Astrocyte (in vitro differentiated cells and primary cell): ENCODE data around the gene SLC35B1. TPM values are rescaled to one million over a fixed set of nuclear protein-coding genes. Genes with fewer than 3 reads are reported as not detected.
A peak's percentile ranks its signal among the peaks of the same experiment; 100 is the strongest.

Source experiments
- DNase-seq: peaks from one replicate; pipeline ENCODE4 v3.0.0-alpha.2; 2010; ENCODE audit warnings: low read depth
- FAIRE-seq: peaks from 2 replicates; lab custom pipeline; 2011; peaks lifted over from hg19 to GRCh38; lab: Jason Lieb, UNC
- H2AFZ ChIP-seq: 2 replicates; pipeline ENCODE4 v1.6.0; 2012; ENCODE audit warnings: low read depth, low read length, inconsistent platforms
- H3K27ac ChIP-seq: 2 replicates; pipeline ENCODE4 v1.5.1; 2011; ENCODE audit warnings: low read depth, low read length, inconsistent platforms
- H3K27me3 ChIP-seq: 2 replicates; pipeline ENCODE4 v1.6.0; 2011; ENCODE audit warnings: low read length, inconsistent platforms; ENCODE audit not compliant: insufficient read depth
- H3K36me3 ChIP-seq: 2 replicates; pipeline ENCODE4 v1.5.1; 2011; ENCODE audit warnings: low read length, inconsistent platforms; ENCODE audit not compliant: insufficient read depth
- H3K4me1 ChIP-seq: 2 replicates; pipeline ENCODE4 v1.5.1; 2011; ENCODE audit warnings: low read length, inconsistent platforms; ENCODE audit not compliant: insufficient read depth
- H3K4me2 ChIP-seq: 2 replicates; pipeline ENCODE4 v1.6.0; 2012; ENCODE audit warnings: low read length, inconsistent platforms
- H3K4me3 ChIP-seq: 2 replicates; pipeline ENCODE4 v1.5.1; 2011; ENCODE audit warnings: low read depth, mild to moderate bottlenecking, low read length, inconsistent platforms; ENCODE audit not compliant: insufficient read depth
- H3K79me2 ChIP-seq: 2 replicates; pipeline ENCODE4 v1.6.0; 2012; ENCODE audit warnings: mild to moderate bottlenecking, low read length, inconsistent platforms; ENCODE audit not compliant: insufficient read depth
- H3K9ac ChIP-seq: 2 replicates; pipeline ENCODE4 v1.6.0; 2012; ENCODE audit warnings: mild to moderate bottlenecking, low read length, inconsistent platforms
- H3K9me3 ChIP-seq: 2 replicates; pipeline ENCODE4 v1.5.1; 2012; ENCODE audit warnings: low read depth, mild to moderate bottlenecking, low read length, inconsistent platforms; ENCODE audit not compliant: insufficient read depth
- H4K20me1 ChIP-seq: 2 replicates; pipeline ENCODE4 v1.6.0; 2012; ENCODE audit warnings: low read length, inconsistent platforms; ENCODE audit not compliant: insufficient read depth
- H3K27ac Mint-ChIP-seq: one replicate; pipeline ENCODE4 v1.8.0; 2021; ENCODE audit warnings: mild to moderate bottlenecking, mixed read lengths; ENCODE audit not compliant: unreplicated experiment
- H3K27me3 Mint-ChIP-seq: one replicate; pipeline ENCODE4 v1.8.0; 2021; ENCODE audit warnings: low read depth, mixed read lengths; ENCODE audit not compliant: unreplicated experiment
- H3K36me3 Mint-ChIP-seq: one replicate; pipeline ENCODE4 v1.8.0; 2021; ENCODE audit warnings: low read depth, mixed read lengths; ENCODE audit not compliant: unreplicated experiment
- H3K4me1 Mint-ChIP-seq: one replicate; pipeline ENCODE4 v1.8.0; 2021; ENCODE audit warnings: low read depth, mixed read lengths; ENCODE audit not compliant: unreplicated experiment
- H3K4me3 Mint-ChIP-seq: one replicate; pipeline ENCODE4 v1.8.0; 2021; ENCODE audit warnings: mild to moderate bottlenecking, moderate library complexity, mixed read lengths; ENCODE audit not compliant: unreplicated experiment
- H3K9me3 Mint-ChIP-seq: one replicate; pipeline ENCODE4 v1.8.0; 2021; ENCODE audit warnings: mild to moderate bottlenecking, mixed read lengths; ENCODE audit not compliant: unreplicated experiment
- CTCF ChIP-seq: IDR thresholded peaks from 2 replicates; pipeline ENCODE4 v1.5.1; 2011; ENCODE audit warnings: low read depth, mild to moderate bottlenecking, inconsistent platforms, low read length, moderate library complexity; ENCODE audit not compliant: insufficient read depth
- EZH2 ChIP-seq: IDR thresholded peaks from 2 replicates; pipeline ENCODE4 v1.6.1; 2012; ENCODE audit warnings: mild to moderate bottlenecking, low read length, inconsistent platforms; ENCODE audit not compliant: insufficient read depth
- total RNA-seq: library from RNA; stranded (reverse); gene quantifications from 2 replicates; pipeline ENCODE4 v1.2.1, GENCODE V29; 2021

The SLC35B1 gene
- total RNA-seq, 1 donor from 2014 or later: 61.1 TPM

DNA sequence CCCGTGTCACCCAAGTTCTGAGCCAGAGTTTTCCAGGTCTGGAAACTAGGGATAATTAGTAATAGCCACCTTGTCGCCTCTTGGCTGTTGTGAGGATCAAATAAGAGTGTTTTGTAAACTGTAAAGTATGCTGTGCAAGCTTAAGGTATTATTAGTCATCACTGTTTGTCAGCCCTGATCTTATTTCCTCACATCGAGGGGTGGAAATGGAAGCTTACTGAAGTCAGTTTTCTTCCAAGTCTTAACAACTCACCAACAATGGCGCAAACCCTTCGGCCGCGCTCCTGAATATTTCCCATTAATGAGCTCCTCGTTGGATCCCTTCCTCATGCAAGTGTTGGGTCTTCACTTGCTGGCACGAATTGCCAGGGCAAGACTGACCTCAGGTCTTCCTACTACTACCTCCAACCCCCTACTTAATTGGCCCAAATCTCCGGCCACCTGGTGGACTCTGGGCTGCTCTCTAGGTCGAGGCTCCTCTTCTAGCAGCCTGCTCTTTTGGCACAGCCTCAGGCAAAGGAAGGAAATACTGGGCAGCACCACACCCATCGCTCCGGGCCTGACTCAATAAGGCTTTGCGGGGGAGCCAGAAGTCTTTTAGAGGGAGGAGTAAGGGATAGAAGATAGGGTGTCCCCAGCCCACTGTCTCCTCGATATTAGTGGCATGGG lies 885 bp upstream of the SLC35B1 start:
- TF ChIP-seq EZH2 (no peak), CTCF (no peak)
- Histone ChIP-seq H3K9ac (peak overlapping the region; percentile 96), H3K36me3 (peaks cover 20% of the 10 kb centered on the region), H3K4me1 (peaks cover 14% of the 10 kb centered on the region), H3K4me2 (peak overlapping the region; percentile 97), H3K9me3 (no peaks in the 10 kb centered on the region), H3K27me3 (no peaks in the 10 kb centered on the region), H3K79me2 (peaks cover 24% of the 10 kb centered on the region), H3K4me3 (peak overlapping the region; percentile 91), H3K27ac (peak overlapping the region; percentile 22), H4K20me1 (peaks cover 6% of the 10 kb centered on the region), H2AFZ (peak overlapping the region; percentile 87)
- peak overlapping the region; percentile 97 for H3K4me3 Mint-ChIP-seq
- no peak for DNase-seq
- H3K4me1 Mint-ChIP-seq: peaks cover 8% of the 10 kb centered on the region
- H3K27me3 Mint-ChIP-seq: no peaks in the 10 kb centered on the region
- no peak for FAIRE-seq
- peak overlapping the region; percentile 18 for H3K27ac Mint-ChIP-seq
- H3K36me3 Mint-ChIP-seq: peaks cover 11% of the 10 kb centered on the region
- H3K9me3 Mint-ChIP-seq: no peaks in the 10 kb centered on the region

DNA sequence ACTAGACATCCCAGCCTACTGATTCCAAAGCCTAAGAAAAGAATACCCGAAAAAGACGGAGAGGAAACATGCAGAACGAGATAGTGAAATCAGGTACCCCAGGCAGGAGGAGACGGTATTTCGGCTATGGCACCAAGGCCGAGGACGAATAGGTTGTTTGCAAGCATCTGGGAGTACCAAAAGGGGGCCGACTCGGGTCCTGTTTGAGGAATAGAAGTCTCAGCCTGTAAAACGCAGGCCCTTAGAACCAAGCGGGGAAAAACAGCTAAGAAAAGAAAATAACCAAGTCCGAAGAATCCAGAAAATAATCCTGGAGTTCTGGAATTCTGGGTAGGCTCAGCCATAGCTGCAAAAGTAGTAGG lies 537 bp downstream of the SLC35B1 start:
- Mint-ChIP-seq H3K4me3 (peak overlapping the region; percentile 97), H3K4me1 (peaks cover 8% of the 10 kb centered on the region), H3K36me3 (peaks cover 8% of the 10 kb centered on the region), H3K27ac (peak overlapping the region; percentile 97), H3K9me3 (no peaks in the 10 kb centered on the region), H3K27me3 (no peaks in the 10 kb centered on the region)
- H3K79me2 ChIP-seq: peaks cover 24% of the 10 kb centered on the region
- H3K27me3 ChIP-seq: no peaks in the 10 kb centered on the region
- H3K36me3 ChIP-seq: peaks cover 31% of the 10 kb centered on the region
- TF ChIP-seq EZH2 (no peak), CTCF (no peak)
- H3K4me3 ChIP-seq: peak overlapping the region; percentile 91
- H3K4me2 ChIP-seq: peak overlapping the region; percentile 97
- peak overlapping the region; percentile 96 for H3K9ac ChIP-seq
- H3K4me1 ChIP-seq: peaks cover 14% of the 10 kb centered on the region
- H4K20me1 ChIP-seq: peaks cover 6% of the 10 kb centered on the region
- H3K9me3 ChIP-seq: no peaks in the 10 kb centered on the region
- no peak for DNase-seq
- H2AFZ ChIP-seq: peak overlapping the region; percentile 87
- no peak for FAIRE-seq
- peak overlapping the region; percentile 97 for H3K27ac ChIP-seq

GRCh38 chr17:49705254-49705653 lies 2.5 kb downstream of the SLC35B1 start:
- Mint-ChIP-seq H3K9me3 (no peaks in the 10 kb centered on the region), H3K27me3 (no peaks in the 10 kb centered on the region), H3K4me3 (peak overlapping the region; percentile 4), H3K4me1 (peaks cover 8% of the 10 kb centered on the region), H3K27ac (no peak overlapping the region), H3K36me3 (peaks cover 6% of the 10 kb centered on the region)
- H3K9ac ChIP-seq: peak overlapping the region; percentile 0
- H3K79me2 ChIP-seq: peaks cover 24% of the 10 kb centered on the region
- H3K27ac ChIP-seq: no peak overlapping the region
- H3K4me1 ChIP-seq: peaks cover 14% of the 10 kb centered on the region
- H4K20me1 ChIP-seq: peaks cover 6% of the 10 kb centered on the region
- H2AFZ ChIP-seq: no peak overlapping the region
- H3K4me2 ChIP-seq: no peak overlapping the region
- FAIRE-seq (no peak), DNase-seq (no peak)
- H3K27me3 ChIP-seq: no peaks in the 10 kb centered on the region
- no peak for TF ChIP-seq CTCF
- no peak for TF ChIP-seq EZH2
- H3K4me3 ChIP-seq: no peak overlapping the region
- no peaks in the 10 kb centered on the region for H3K9me3 ChIP-seq
- H3K36me3 ChIP-seq: peaks cover 50% of the 10 kb centered on the region
